GM04503 (cell line): ENCODE data around the gene PTPRN2.

Experiments
- DNase-seq: peaks from one replicate; pipeline ENCODE4 v3.0.0-alpha.2; 2012; ENCODE audit warnings: low read depth

Gene PTPRN2

GRCh38 chr7:158489462-158490155, 98.0 kb downstream of the PTPRN2 start:
- DNase-seq: no peak

DNA sequence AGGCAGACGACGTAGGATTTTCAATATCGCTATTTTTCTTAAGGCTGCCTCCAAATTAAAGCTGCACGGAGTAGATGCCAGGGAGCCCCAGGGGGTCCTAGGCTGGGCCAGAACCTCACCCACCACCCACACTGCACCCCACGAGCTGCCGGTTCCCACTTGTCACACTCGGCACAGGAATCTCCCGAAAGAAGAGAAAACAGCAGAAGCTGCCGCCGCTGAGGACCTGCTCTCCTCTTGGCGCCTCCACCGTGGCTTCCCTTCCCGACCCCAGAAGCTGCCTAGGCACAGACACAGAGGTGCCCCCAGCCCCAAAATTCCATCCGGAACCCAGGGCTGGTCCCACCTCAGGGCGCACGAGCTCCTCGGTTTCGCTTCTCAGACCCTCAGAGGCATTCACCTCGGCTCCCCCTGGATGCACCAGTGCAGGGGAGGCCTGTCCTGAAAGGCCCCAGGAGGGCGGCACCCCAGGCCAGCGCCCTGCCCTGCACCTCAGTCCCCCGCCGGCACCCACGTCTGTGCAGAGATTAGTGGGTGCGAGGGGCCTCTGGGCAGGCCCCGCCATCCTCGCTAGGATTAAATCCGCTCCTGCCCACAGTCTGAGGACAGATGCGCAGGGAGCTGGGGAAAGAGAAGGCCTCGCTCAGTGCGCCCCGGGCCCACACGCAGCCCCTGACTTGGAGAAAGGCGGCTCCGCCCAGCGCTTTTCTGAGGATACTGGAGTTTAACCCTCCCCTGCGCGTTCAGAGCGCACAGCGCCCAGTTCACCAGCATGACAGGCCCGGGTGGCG, 99.2 kb downstream of the PTPRN2 start:
- no peak for DNase-seq

- DNase-seq: no peak
These were observed 99.9 kb downstream of the PTPRN2 start for GRCh38 chr7:158487631-158488151.

DNA sequence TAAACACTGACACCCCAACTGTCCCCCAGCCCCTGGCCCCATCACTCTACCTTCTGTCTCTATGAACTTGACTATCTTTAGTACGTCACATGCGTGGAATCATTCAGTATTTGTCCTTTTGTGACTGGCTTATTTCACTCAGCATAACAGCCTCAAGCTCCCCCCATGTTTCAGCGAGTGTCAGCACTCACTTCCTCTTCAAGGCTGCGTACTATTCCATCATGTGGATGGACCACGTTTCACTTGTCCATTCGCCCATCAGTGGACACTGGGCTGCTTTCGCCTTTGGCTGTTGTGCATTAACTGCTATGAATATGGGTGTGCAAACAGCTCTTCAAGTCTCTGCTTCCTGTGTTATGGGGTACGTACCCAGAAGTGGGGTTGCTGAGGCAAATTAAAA, 100.7 kb downstream of the PTPRN2 start:
- no peak for DNase-seq

DNA sequence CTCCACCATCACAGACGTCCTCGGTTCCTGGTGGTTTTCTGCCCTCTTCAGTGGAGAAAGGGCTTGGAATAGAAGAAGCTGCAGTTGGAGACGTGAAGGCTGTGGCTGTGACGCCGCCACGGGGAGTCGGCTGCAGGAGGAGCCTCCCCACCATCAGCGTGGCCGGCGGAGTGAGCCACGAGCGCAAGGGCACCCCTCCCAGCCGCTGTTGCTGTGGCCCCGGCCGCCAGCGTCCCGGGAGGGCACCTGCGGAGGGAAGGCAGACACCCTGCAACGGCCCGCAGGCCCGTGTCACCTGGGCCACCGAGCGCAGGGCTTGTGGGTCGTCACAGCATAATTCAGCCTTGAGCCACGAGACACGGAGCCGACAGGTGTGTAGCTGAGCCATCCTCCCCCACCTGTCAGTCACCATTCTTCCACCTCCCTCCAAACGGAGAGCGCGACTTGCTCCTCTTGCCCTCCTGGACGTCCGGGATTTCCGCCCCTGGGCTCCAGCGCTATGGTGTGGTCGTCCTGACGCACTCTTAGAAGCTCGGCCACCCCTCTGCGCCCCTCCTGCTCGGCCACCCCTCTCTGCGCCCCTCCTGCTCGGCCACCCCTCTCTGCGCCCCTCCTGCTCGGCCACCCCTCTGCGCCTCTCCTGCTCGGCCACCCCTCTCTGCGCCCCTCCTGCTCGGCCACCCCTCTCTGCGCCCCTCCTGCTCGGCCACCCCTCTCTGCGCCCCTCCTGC, 102.7 kb downstream of the PTPRN2 start:
- no peak for DNase-seq

DNA sequence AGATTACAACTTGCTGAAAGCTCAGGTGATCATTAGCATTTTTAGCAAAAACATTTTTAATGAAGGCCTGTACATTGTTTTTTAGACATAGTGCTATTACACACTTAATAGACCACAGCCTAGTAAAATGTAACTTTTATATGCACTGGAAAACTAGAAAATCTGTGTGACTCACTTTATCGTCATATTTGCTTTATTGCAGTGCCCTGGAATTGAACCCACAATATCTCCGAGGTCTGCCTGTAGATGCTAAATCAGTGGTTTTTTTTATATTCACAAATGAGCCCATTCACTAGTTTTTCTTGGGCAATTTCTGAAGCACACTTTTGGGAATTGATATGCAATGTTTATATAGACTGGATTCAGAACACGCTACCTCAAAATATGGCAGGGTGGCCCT, 105.1 kb downstream of the PTPRN2 start:
- DNase-seq: no peak

DNA sequence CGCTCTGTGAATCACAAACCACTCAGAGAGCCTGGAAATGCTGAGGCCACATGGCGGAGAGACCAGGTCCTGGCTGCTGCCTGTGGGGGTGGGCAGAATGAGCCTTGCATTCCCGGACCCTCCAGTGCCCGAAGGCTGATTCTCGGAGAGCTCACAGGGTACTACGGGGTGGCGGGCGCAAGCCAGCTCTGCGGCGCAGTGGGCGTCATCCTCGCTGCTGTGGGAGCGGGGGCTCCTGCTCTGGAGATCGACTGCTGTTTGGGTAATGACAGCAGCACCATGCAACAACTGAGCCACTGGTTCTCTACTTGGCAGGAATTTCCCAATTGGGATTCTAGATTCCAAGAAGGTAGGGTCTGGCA, 108.0 kb downstream of the PTPRN2 start:
- DNase-seq: no peak

DNA sequence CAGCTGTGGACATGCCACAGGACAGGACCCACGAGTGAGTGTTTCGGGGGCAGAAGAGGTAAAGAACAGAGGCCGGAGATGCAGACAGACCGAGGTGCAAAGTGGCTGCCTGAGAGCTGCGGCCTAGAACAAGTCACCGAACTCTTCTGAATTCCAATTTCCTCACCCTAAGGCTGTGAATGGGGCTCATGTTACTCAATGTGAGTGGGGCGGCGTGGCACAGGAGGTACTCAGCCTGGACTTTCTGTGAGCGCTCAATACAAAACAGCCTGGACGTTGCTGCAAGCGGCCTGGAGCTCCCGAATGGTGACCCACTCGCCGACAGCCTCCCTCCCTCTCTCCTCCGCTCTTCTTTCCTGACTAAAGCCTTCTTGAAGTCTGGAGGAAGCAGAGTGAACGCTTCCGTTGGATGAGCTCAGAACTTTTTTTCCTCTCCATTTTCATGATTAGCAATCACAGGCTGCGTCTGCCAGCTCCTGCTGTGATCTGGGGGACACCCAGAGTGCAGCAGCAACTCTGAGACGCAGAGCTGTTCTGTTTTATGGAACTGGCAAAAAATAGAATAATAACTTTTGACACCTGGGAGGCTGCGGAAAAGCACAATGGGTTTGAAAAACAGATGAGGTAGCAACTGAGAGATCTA, 108.5 kb downstream of the PTPRN2 start:
- no peak for DNase-seq

- DNase-seq: no peak
These were observed 109.8 kb downstream of the PTPRN2 start for GRCh38 chr7:158477866-158478265.

GRCh38 chr7:158476331-158476932, 111.2 kb downstream of the PTPRN2 start:
- no peak for DNase-seq

GRCh38 chr7:158475679-158476052, 112.0 kb downstream of the PTPRN2 start:
- DNase-seq: no peak

DNA sequence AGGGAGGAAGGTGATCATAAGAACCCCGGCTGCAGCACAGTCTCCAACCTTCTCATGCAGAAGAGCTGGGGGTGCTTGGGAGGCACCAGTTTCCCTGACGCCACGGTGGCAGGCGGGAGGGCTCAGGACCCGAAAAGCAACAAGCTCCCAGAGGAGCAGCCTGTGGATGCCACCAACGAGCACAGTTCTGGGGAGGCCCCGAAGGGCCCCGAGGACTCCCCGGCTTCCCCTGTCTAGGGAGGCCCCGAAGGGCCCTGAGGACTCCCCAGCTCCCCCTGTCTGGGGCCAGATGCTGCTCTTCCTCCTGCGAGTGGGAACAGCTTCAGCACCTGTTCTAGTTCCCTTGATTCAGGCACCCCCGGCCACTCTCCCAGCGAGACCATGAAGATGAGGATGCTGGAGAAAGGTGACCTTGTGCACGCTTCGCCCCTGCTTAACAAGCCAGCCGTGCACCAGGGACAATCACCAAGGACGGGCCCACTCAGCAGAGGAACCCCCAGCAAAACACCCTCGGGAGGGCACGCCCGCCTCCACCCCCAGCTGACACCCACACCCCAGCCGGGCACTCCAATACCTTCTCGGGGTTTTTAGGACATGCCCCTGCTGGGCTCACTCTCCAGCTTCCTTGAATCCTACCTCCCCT, 112.5 kb downstream of the PTPRN2 start:
- no peak for DNase-seq

GRCh38 chr7:158474488-158474887, 113.1 kb downstream of the PTPRN2 start:
- DNase-seq: no peak

GRCh38 chr7:158473946-158474345, 113.7 kb downstream of the PTPRN2 start:
- no peak for DNase-seq

DNA sequence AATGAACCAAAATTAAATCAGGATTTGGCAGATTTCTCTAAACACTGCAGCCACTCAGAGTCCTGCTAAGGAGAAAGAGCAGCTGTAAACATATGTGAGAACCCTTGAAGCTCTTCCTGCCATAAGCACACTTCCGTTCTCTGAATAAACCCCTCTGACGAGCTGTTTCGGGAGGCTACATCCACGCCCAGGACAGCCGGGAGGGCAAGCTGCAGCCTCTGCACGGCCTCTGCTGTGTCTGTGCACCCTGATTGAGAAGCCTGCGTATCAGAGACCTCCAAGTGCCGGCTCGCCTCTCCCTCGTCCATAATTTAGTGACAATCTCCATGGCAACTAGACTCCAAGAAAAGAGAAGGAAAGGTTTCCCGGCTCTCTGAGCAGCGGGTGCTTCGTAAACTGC, 114.4 kb downstream of the PTPRN2 start:
- no peak for DNase-seq

GRCh38 chr7:158472596-158472995, 115.0 kb downstream of the PTPRN2 start:
- no peak for DNase-seq

DNA sequence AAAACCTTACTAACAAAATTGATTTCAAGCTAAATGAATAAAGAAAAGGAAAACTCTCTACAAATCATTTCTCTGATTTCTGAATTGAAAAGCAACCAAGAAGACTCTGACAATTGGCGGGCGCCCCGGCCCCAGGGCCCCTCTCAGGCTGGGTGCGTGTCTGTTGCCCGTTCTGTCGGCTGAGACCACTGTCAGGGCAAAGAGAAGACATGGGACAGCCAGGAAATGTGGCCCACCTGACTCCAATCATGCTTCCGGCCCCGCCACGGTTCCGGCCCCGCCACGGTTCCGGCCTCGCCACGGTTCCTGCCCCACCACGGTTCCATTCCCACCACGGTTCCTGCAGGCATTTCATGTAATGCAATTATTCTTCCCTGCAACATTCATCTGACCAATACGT, 115.9 kb downstream of the PTPRN2 start:
- no peak for DNase-seq

GRCh38 chr7:158470336-158470735, 117.3 kb downstream of the PTPRN2 start:
- no peak for DNase-seq

- DNase-seq: no peak
These were observed 118.1 kb downstream of the PTPRN2 start for GRCh38 chr7:158469396-158470051.

DNA sequence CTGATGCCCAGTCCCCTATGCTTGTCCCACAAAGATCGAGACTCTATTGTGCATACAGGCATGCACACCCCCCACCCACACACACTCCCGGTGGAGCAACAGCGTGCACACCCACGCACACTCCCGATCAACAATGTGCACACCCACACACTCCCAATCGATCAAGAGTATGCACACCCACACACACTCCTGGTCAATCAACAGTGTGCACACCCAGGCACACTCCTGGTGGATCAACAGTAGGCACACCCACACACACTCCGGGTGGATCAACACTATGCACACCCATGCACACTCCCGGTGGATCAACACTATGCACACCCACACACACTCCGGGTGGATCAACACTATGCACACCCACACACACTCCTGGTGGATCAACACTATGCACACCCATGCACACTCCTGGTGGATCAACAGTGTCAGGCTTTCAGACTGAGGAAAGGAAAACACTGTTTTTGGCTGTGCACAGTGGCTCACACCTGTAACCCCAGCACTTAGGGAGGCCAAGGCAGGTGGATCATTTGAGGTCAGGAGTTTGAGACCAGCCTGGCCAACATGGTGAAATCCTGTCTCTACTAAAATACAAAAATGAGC, 118.8 kb downstream of the PTPRN2 start:
- DNase-seq: no peak

GRCh38 chr7:158468181-158468580, 119.4 kb downstream of the PTPRN2 start:
- DNase-seq: no peak
